GM18858 (cell line): Measurements from ENCODE around the gene ATP1A2.
"Not testable (repeated sequence)": the region's sequence is repeated elsewhere in the genome, so short reads cannot be mapped to it uniquely, and the experiment has no call there.

Source experiments
- ATAC-seq: cut with Tn5 transposase; IDR thresholded peaks from one replicate; pipeline ENCODE4 v1.9.1; 2021; ENCODE audit not compliant: unreplicated experiment

Gene ATP1A2

GRCh38 chr1:160099716-160100375 is 15.7 kb upstream of the ATP1A2 start:
- ATAC-seq: no peak

GRCh38 chr1:160101037-160101716 is 14.4 kb upstream of the ATP1A2 start:
- ATAC-seq: no peak

- ATAC-seq: no peak
Measured at GRCh38 chr1:160101717-160102522, 13.6 kb upstream of the ATP1A2 start.

GRCh38 chr1:160103658-160104408 is 11.7 kb upstream of the ATP1A2 start:
- no peak for ATAC-seq

GRCh38 chr1:160104486-160104885 is 11.1 kb upstream of the ATP1A2 start:
- no peak for ATAC-seq

GRCh38 chr1:160105155-160105554 is 10.4 kb upstream of the ATP1A2 start:
- ATAC-seq: no peak

GRCh38 chr1:160107512-160107911 is 8.0 kb upstream of the ATP1A2 start:
- no peak for ATAC-seq

GRCh38 chr1:160108888-160109662 is 6.5 kb upstream of the ATP1A2 start:
- no peak for ATAC-seq

GRCh38 chr1:160109686-160110085 is 5.9 kb upstream of the ATP1A2 start:
- no peak for ATAC-seq

- ATAC-seq: not testable (repeated sequence)
Measured at GRCh38 chr1:160111462-160111861, 4.1 kb upstream of the ATP1A2 start.

GRCh38 chr1:160112357-160112756 is 3.2 kb upstream of the ATP1A2 start:
- no peak for ATAC-seq

GRCh38 chr1:160113407-160113806 is 2.2 kb upstream of the ATP1A2 start:
- no peak for ATAC-seq

- ATAC-seq: no peak
Measured at GRCh38 chr1:160114085-160114484, 1.5 kb upstream of the ATP1A2 start.

- no peak for ATAC-seq
Measured at GRCh38 chr1:160116283-160117147, 956 bp downstream of the ATP1A2 start.

GRCh38 chr1:160117300-160117699 is 1.7 kb downstream of the ATP1A2 start:
- no peak for ATAC-seq

GRCh38 chr1:160117709-160118183 is 2.2 kb downstream of the ATP1A2 start:
- ATAC-seq: no peak

GRCh38 chr1:160118928-160119327 is 3.4 kb downstream of the ATP1A2 start:
- ATAC-seq: no peak

GRCh38 chr1:160120797-160121196 is 5.2 kb downstream of the ATP1A2 start:
- ATAC-seq: no peak

- ATAC-seq: no peak
Measured at GRCh38 chr1:160121388-160121787, 5.8 kb downstream of the ATP1A2 start.
